Effector memory CD8-positive, alpha-beta T cell (primary cell): Measurements from ENCODE around the gene GTF2I.

ENCODE experiments used
- ATAC-seq: fragments of 150-1000 bp; cut with Tn5 transposase; replicated peaks from 2 replicates; pipeline ENCODE4 v1.10.0; 2021; ENCODE audit warnings: mild to moderate bottlenecking, moderate library complexity
- DNase-seq, 3 experiments: peaks; one replicate each; pipeline ENCODE4 v3.0.0; 2021
- H3K27ac Mint-ChIP-seq, 2 donors: one replicate each; pipeline ENCODE4 v1.8.0; 2022; ENCODE audit warnings: mild to moderate bottlenecking in 2 of 2, mixed read lengths in 2 of 2, moderate library complexity in 2 of 2
- H3K27me3 Mint-ChIP-seq, 2 donors: one replicate each; pipeline ENCODE4 v1.8.0; 2022; ENCODE audit warnings: mixed read lengths in 2 of 2
- H3K36me3 Mint-ChIP-seq: one replicate; pipeline ENCODE4 v1.8.0; 2022; ENCODE audit warnings: mild to moderate bottlenecking, moderate library complexity, mixed read lengths; ENCODE audit not compliant: insufficient read depth
- H3K4me1 Mint-ChIP-seq, 2 donors: one replicate each; pipeline ENCODE4 v1.8.0; 2022; ENCODE audit warnings: low read depth in 2 of 2, mixed read lengths in 2 of 2
- H3K4me3 Mint-ChIP-seq, 2 donors: one replicate each; pipeline ENCODE4 v1.8.0; 2022; ENCODE audit warnings: mild to moderate bottlenecking in 2 of 2, mixed read lengths in 2 of 2, moderate library complexity in 2 of 2
- H3K9me3 Mint-ChIP-seq, 2 donors: one replicate each; pipeline ENCODE4 v1.8.0; 2022; ENCODE audit warnings: mixed read lengths in 2 of 2
- total RNA-seq, 9 experiments: gene quantifications; one replicate each; lab custom pipeline; 2026; lab: John Stamatoyannopoulos, UW

Gene GTF2I
- total RNA-seq, result 53.8 to 181 (median 94.6) reads per million in 9 experiments

DNA sequence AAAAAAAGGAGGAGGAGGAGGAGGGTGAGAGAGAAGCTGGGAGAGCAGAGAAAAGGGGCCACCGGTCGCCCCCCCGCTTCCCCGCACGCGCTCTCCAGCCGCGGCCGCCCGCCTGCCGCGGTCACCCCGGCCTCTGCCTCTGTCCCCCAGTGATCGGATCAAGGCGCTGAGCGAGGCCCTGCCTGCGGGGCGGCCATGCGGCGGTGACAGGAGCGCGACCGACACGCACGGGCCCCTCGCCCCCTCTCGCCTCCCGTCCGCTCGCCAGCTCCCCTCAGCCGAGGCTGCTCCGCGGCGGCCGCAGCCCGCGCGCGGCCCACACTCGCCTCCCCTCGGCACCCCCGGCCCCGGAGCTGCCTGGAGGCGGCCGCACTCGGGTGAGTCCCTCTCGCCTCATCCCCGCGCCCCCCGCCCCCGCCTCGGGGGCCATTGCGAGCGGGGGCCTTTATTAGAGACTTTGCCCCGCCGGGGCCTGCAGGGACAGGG is at the start of gene GTF2I:
Gene GTF2I (plus strand): TSS at position 27 of the 486 bp plus-strand sequence. CDS start 31,411 bp downstream, outside the sequence.
- Mint-ChIP-seq H3K9me3 (no peaks in the 10 kb centered on the region), H3K36me3 (peaks cover 37% of the 10 kb centered on the region)
- peak; percentile 36 for ATAC-seq

GRCh38 chr7:74612015-74612829 is 45.3 kb upstream of the GTF2I start:
- H3K9me3 Mint-ChIP-seq, result no peaks in the 10 kb centered on the region
- no peak for DNase-seq
- peaks cover 0 to 4% of the 10 kb centered on the region in 2 donors for H3K4me1 Mint-ChIP-seq
- ATAC-seq, result no peak
- H3K36me3 Mint-ChIP-seq, result no peaks in the 10 kb centered on the region
- H3K27ac Mint-ChIP-seq, result peak overlapping the region in 1 of 2 donors; percentile 20
- H3K4me3 Mint-ChIP-seq, result no peak overlapping the region
- H3K27me3 Mint-ChIP-seq, result no peaks in the 10 kb centered on the region

More for the DNA sequence above, at the start of gene GTF2I:
- no peaks in the 10 kb centered on the region for H3K27me3 Mint-ChIP-seq
- peak within 1 kb of the TSS; percentile 96 to 98 for H3K4me3 Mint-ChIP-seq
- peak within 1 kb of the TSS; percentile 97 to 98 for H3K27ac Mint-ChIP-seq
- peak in 2 of 3 experiments; percentile 52 to 55 for DNase-seq
- peaks cover 33 to 45% of the 10 kb centered on the region in 2 donors for H3K4me1 Mint-ChIP-seq

- no peak for ATAC-seq
- no peak overlapping the region for H3K27ac Mint-ChIP-seq
Observed at GRCh38 chr7:74615933-74616780, 41.4 kb upstream of the GTF2I start.

DNA sequence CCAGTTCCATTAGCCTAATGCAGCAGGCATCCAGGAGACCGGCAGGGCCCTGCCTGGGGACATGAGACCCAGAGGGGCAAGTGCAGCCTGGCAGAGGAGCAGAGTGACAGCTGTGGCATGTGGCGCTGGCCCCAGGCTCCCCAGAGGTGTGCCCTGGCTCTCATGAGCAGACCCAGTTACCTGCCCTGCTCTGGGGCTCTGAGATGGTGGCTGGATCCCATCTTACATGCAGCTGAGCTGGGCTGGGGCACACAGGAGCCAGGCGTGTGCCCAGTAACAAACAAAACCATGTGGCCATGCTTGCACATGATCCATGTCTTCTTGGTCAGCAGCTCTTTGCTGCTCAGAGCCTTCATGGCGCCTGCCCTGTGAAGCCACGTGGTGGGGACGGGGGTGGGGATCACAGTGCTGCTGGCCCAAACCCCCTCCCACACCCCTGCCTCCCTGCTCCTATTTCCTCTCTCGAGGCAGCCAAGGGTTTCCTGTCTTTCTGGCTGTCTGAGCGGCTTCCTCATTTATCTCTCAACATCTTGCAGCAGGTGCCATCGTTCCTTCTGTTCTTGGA is 40.3 kb upstream of the GTF2I start:
- ATAC-seq (no peak), DNase-seq (no peak)
- no peak overlapping the region for H3K4me3 Mint-ChIP-seq
- no peaks in the 10 kb centered on the region for H3K9me3 Mint-ChIP-seq
- H3K36me3 Mint-ChIP-seq, result no peaks in the 10 kb centered on the region
- H3K27me3 Mint-ChIP-seq, result no peaks in the 10 kb centered on the region
- H3K4me1 Mint-ChIP-seq, result peaks cover 4% of the 10 kb centered on the region in 2 donors
- no peak overlapping the region for H3K27ac Mint-ChIP-seq

More at GRCh38 chr7:74615933-74616780, 41.4 kb upstream of the GTF2I start:
- Mint-ChIP-seq H3K9me3 (no peaks in the 10 kb centered on the region), H3K4me1 (peaks cover 4% of the 10 kb centered on the region in 2 donors), H3K27me3 (no peaks in the 10 kb centered on the region), H3K4me3 (no peak overlapping the region), H3K36me3 (no peaks in the 10 kb centered on the region)
- DNase-seq, result no peak

DNA sequence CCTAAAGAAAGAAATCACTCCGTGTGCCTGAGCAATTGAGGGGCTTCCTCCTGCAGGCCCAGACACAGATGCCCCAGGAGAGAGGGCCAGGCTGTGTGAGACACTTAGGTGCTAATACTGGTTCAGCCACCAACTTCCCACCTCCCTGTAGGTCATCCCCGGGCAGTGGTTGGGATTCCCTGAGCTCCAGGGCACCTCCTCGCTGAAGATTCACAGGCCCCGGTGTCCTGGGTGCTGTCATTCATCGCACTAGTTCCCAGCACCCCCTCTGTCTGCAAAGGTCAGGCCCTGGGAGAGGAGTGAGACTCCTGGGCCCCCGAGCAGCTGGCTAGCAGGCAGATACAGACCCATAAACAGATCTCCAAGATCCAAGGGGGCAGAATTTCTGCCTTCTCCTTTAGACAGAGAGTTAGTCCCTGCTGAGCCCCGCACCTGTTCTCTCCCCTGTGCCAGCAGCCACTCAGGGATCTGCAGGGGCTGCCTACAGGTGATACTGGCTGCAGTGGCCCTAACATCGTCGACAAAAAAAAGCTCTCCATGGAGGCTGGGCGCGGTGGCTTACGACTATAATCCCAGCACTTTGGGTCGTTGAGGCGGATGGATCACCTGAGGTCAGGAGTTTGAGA is 38.2 kb upstream of the GTF2I start:
- H3K27ac Mint-ChIP-seq, result no peak overlapping the region
- H3K27me3 Mint-ChIP-seq, result no peaks in the 10 kb centered on the region
- no peak overlapping the region for H3K4me3 Mint-ChIP-seq
- no peaks in the 10 kb centered on the region for H3K36me3 Mint-ChIP-seq
- H3K9me3 Mint-ChIP-seq, result no peaks in the 10 kb centered on the region
- ATAC-seq (no peak), DNase-seq (no peak)
- peaks cover 4% of the 10 kb centered on the region in 2 donors for H3K4me1 Mint-ChIP-seq

GRCh38 chr7:74622228-74622749 is 35.2 kb upstream of the GTF2I start:
- H3K27ac Mint-ChIP-seq, result no peak overlapping the region
- H3K27me3 Mint-ChIP-seq, result no peaks in the 10 kb centered on the region
- no peaks in the 10 kb centered on the region for H3K36me3 Mint-ChIP-seq
- H3K4me1 Mint-ChIP-seq, result peaks cover 0 to 4% of the 10 kb centered on the region in 2 donors
- DNase-seq (no peak), ATAC-seq (no peak)
- no peaks in the 10 kb centered on the region for H3K9me3 Mint-ChIP-seq
- no peak overlapping the region for H3K4me3 Mint-ChIP-seq

GRCh38 chr7:74623135-74623534 is 34.4 kb upstream of the GTF2I start:
- no peak for DNase-seq
- Mint-ChIP-seq H3K4me1 (peaks cover 0 to 1% of the 10 kb centered on the region in 2 donors), H3K27ac (no peak overlapping the region), H3K9me3 (no peaks in the 10 kb centered on the region), H3K36me3 (no peaks in the 10 kb centered on the region), H3K4me3 (no peak overlapping the region), H3K27me3 (no peaks in the 10 kb centered on the region)
- no peak for ATAC-seq

DNA sequence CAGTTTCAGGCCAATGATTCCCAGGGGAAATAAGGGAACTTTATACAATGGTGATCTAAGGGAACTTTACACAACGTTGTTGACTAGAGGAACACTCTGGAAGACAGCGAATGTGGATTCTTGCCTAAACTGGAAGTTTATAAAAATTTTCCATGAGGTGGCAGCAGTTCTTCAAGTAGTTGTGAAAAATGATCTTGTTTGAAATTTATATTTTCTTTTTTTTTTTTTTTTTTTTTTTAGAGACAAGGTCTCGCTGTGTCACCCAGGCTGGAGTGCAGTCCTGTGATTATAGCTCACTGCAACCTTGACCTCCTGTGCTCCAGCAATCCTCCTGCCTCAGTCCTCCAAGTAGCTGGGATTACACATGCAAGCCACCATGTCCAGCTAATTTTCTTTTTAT is 32.1 kb upstream of the GTF2I start:
- Mint-ChIP-seq H3K9me3 (no peaks in the 10 kb centered on the region), H3K27me3 (no peaks in the 10 kb centered on the region), H3K4me3 (no peak overlapping the region), H3K27ac (no peak overlapping the region), H3K36me3 (no peaks in the 10 kb centered on the region), H3K4me1 (peaks cover 0 to 1% of the 10 kb centered on the region in 2 donors)
- no peak for DNase-seq
- ATAC-seq, result no peak

- Mint-ChIP-seq H3K9me3 (no peaks in the 10 kb centered on the region), H3K27ac (no peak overlapping the region), H3K27me3 (no peaks in the 10 kb centered on the region), H3K36me3 (no peaks in the 10 kb centered on the region), H3K4me3 (no peak overlapping the region), H3K4me1 (peaks cover 0 to 1% of the 10 kb centered on the region in 2 donors)
- ATAC-seq, result no peak
- no peak for DNase-seq
Observed at GRCh38 chr7:74627661-74628411, 29.7 kb upstream of the GTF2I start.

- Mint-ChIP-seq H3K27ac (no peak overlapping the region), H3K27me3 (no peaks in the 10 kb centered on the region), H3K4me1 (peaks cover 0 to 1% of the 10 kb centered on the region in 2 donors), H3K4me3 (no peak overlapping the region), H3K9me3 (no peaks in the 10 kb centered on the region), H3K36me3 (peaks cover under 1% of the 10 kb centered on the region)
- DNase-seq, result no peak
- no peak for ATAC-seq
Observed at GRCh38 chr7:74632505-74632904, 25.0 kb upstream of the GTF2I start.

DNA sequence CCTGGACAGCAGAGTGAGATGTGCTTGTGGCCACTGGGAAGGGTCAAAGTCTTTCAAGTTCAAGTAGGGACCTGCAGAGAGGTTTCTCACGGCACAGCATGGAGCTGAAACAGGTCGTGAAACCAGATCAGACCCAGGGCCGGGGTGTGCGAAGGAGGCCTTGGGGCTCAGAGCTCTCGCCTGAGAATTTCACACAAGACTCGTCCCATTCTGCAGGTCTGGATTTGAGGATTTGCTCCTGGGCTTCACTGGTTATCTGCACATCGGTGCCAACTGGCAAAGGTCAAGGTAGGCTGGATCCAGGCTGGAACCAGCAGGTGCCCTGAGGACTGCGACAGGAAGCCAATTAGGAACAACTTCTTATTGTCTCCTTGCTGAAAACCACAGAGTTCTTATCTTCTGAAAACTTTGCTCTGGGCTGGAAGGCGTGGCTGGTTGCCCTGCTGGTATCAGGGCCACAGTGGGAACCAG is 24.0 kb upstream of the GTF2I start:
- Mint-ChIP-seq H3K4me1 (no peaks in the 10 kb centered on the region), H3K9me3 (no peaks in the 10 kb centered on the region), H3K27me3 (no peaks in the 10 kb centered on the region), H3K4me3 (no peak overlapping the region), H3K27ac (no peak overlapping the region), H3K36me3 (peaks cover 3% of the 10 kb centered on the region)
- DNase-seq, result no peak
- ATAC-seq, result no peak

GRCh38 chr7:74637745-74638144 is 19.8 kb upstream of the GTF2I start:
- no peak overlapping the region for H3K4me3 Mint-ChIP-seq
- no peak overlapping the region for H3K27ac Mint-ChIP-seq
- no peaks in the 10 kb centered on the region for H3K4me1 Mint-ChIP-seq
- DNase-seq, result no peak
- no peak for ATAC-seq
- H3K36me3 Mint-ChIP-seq, result peaks cover 3% of the 10 kb centered on the region
- H3K27me3 Mint-ChIP-seq, result no peaks in the 10 kb centered on the region
- no peaks in the 10 kb centered on the region for H3K9me3 Mint-ChIP-seq
